ENCODE results near the gene EBF4. TPM values are rescaled to one million over a fixed set of nuclear protein-coding genes. Genes with fewer than 3 reads are reported as not detected.

The EBF4 gene
- 8.9 TPM for total RNA-seq

GRCh38 chr20:2692036-2692885 is at the start of gene EBF4:
TSS of gene EBF4 (plus strand) at chr20:2692780. CDS start at chr20:2693646, 866 bp downstream.
- peak; percentile 51 for ATAC-seq
- no peak for DNase-seq (ENCODE audit: low spot score)

GRCh38 chr20:2643708-2644107 is 48.9 kb upstream of the EBF4 start:
- DNase-seq (ENCODE audit: low spot score) = no peak
- no peak for ATAC-seq

GRCh38 chr20:2651772-2652723 is 40.5 kb upstream of the EBF4 start, which contains the start of gene NOP56:
TSS of gene NOP56 (plus strand) at chr20:2652632. CDS start at chr20:2652661, 29 bp downstream.
- ATAC-seq (peak; percentile 98), DNase-seq (ENCODE audit: low spot score) (peak; percentile 94)

GRCh38 chr20:2652724-2653555 is 39.6 kb upstream of the EBF4 start:
- peak; percentile 50 for DNase-seq (ENCODE audit: low spot score)

GRCh38 chr20:2653556-2654383 is 38.8 kb upstream of the EBF4 start:
- DNase-seq (ENCODE audit: low spot score) (no peak), ATAC-seq (no peak)

More at GRCh38 chr20:2652724-2653555, 39.6 kb upstream of the EBF4 start:
- ATAC-seq = peak; percentile 58

- no peak for ATAC-seq
- no peak for DNase-seq (ENCODE audit: low spot score)
Measured at GRCh38 chr20:2654384-2654822, 38.2 kb upstream of the EBF4 start.

- no peak for ATAC-seq
- DNase-seq (ENCODE audit: low spot score) = no peak
Measured at GRCh38 chr20:2654831-2655230, 37.7 kb upstream of the EBF4 start.

- DNase-seq (ENCODE audit: low spot score) (no peak), ATAC-seq (no peak)
Measured at GRCh38 chr20:2655331-2656116, 37.1 kb upstream of the EBF4 start.

GRCh38 chr20:2656471-2657117 is 36.0 kb upstream of the EBF4 start:
- ATAC-seq (no peak), DNase-seq (ENCODE audit: low spot score) (no peak)

GRCh38 chr20:2657241-2657640 is 35.3 kb upstream of the EBF4 start:
- ATAC-seq (no peak), DNase-seq (ENCODE audit: low spot score) (no peak)

- no peak for ATAC-seq
- DNase-seq (ENCODE audit: low spot score) = no peak
Measured at GRCh38 chr20:2657674-2658073, 34.9 kb upstream of the EBF4 start.

- ATAC-seq = peak; percentile 12
- no peak for DNase-seq (ENCODE audit: low spot score)
Measured at GRCh38 chr20:2658414-2659354, 33.9 kb upstream of the EBF4 start.

GRCh38 chr20:2659547-2659946 is 33.0 kb upstream of the EBF4 start:
- ATAC-seq = no peak
- no peak for DNase-seq (ENCODE audit: low spot score)

GRCh38 chr20:2663364-2663886 is 29.2 kb upstream of the EBF4 start:
- DNase-seq (ENCODE audit: low spot score) = no peak
- ATAC-seq = no peak

GRCh38 chr20:2663887-2664719 is 28.5 kb upstream of the EBF4 start, which contains the start of gene IDH3B:
TSS of gene IDH3B (minus strand) at chr20:2664216. CDS start at chr20:2664188, 28 bp downstream.
- ATAC-seq = peak; percentile 98
- DNase-seq (ENCODE audit: low spot score) = peak; percentile 93

- ATAC-seq = no peak
Measured at GRCh38 chr20:2671977-2672376, 20.6 kb upstream of the EBF4 start.

More at GRCh38 chr20:2671977-2672376, 20.6 kb upstream of the EBF4 start:
- DNase-seq (ENCODE audit: low spot score) = no peak
